Mesodermal cell (in vitro differentiated cells): ENCODE measurements around the gene FBXL16.

Source experiments
- H3K27ac ChIP-seq: 2 replicates; pipeline ENCODE4 v1.7.0; 2013; ENCODE audit warnings: mild to moderate bottlenecking, low read depth, low read length, moderate library complexity; ENCODE audit not compliant: severe bottlenecking
- H3K36me3 ChIP-seq: 2 replicates; pipeline ENCODE4 v1.7.1; 2013; ENCODE audit warnings: mild to moderate bottlenecking, low read length, moderate library complexity; ENCODE audit not compliant: control insufficient read depth, insufficient read depth
- H3K4me1 ChIP-seq: one replicate; pipeline ENCODE4 v1.7.1; 2013; ENCODE audit warnings: mild to moderate bottlenecking, low read length; ENCODE audit not compliant: insufficient read depth, control insufficient read depth, poor library complexity, severe bottlenecking
- H3K4me3 ChIP-seq: 2 replicates; pipeline ENCODE4 v1.7.0; 2013; ENCODE audit warnings: low read length, control low read depth, mild to moderate bottlenecking; ENCODE audit not compliant: insufficient read depth, poor library complexity, severe bottlenecking; ENCODE audit errors: extremely low read depth
- H3K9me3 ChIP-seq: 2 replicates; pipeline ENCODE4 v1.7.1; 2013; ENCODE audit warnings: mild to moderate bottlenecking, low read length, moderate library complexity; ENCODE audit not compliant: control insufficient read depth
- WGBS, 2 experiments: methylation state at CpG; one replicate each; pipeline ENCODE4 v1.1.5; 2013; ENCODE audit warnings: missing lambda C conversion rate in 2 of 2; ENCODE audit not compliant: insufficient coverage in 2 of 2; 5-methylcytosine and 5-hydroxymethylcytosine counted together

Gene FBXL16

DNA sequence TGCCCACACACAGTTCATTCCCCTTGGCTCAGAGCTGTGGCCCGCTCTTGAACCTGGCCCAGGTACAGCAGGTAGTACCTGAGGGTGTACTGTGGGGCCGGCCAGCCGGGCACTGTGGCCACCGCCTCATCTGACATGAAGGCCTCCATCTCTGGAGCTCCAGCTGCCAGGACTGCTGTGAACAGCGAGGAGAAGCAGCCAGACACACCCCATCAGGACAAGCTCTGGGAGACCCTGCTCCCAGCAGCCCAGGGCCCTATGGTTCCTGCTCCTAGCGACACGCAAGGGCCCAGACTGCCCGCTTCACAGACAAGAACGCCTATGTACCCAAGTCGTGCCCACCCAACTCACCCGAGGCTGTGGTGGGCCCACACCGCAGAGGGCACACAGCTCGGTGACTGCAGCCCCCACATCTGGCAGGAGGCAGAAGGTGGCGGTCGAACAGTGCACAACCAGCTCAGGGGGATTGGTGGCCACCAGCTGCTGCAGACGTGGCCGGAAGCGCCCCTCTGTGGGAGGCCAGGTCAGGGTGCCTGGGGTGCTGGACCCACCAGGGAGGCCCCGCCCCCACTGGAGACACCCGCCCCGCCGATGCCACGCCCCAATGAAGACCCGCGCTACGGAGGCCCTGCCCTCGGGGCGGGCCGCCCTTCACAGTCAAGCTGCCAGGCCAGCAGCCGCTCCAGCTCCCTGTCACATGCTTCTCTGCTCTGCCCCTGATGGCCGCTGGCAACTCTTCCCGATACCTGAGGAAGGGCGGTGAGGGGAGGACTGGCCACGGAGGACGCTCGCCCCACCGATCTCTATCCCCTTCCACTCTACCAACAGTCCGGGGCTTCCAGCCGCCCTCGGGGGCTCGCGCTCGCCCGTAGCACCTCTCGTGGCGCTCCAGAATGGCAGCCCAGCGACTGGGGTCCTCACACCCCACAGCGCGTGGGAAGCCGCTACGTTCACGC lies 26.5 kb downstream of the FBXL16 start:
- WGBS, 2 experiments = 36 to 84% methylated on average over 18 to 45 of the region's 52 CpGs
- H3K4me3 ChIP-seq = peak overlapping the region; percentile 34
- peak overlapping the region; percentile 59 for H3K27ac ChIP-seq

GRCh38 chr16:678209-678857 lies 27.3 kb downstream of the FBXL16 start:
- H3K4me1 ChIP-seq = peaks cover 23% of the 10 kb centered on the region
- 92 to 95% methylated on average over 17 to 18 of the region's 21 CpGs for WGBS, 2 experiments
- no peaks in the 10 kb centered on the region for H3K9me3 ChIP-seq
- no peak overlapping the region for H3K4me3 ChIP-seq
- peaks cover 29% of the 10 kb centered on the region for H3K36me3 ChIP-seq
- H3K27ac ChIP-seq = no peak overlapping the region

More for the DNA sequence above, 26.5 kb downstream of the FBXL16 start:
- peaks cover 23% of the 10 kb centered on the region for H3K36me3 ChIP-seq
- no peaks in the 10 kb centered on the region for H3K9me3 ChIP-seq
- H3K4me1 ChIP-seq = peaks cover 23% of the 10 kb centered on the region

GRCh38 chr16:677316-678190 lies 28.0 kb downstream of the FBXL16 start:
- H3K27ac ChIP-seq = no peak overlapping the region
- H3K4me3 ChIP-seq = no peak overlapping the region
- WGBS, 2 experiments = 91 to 94% methylated on average over 35 to 54 of the region's 57 CpGs
- peaks cover 23% of the 10 kb centered on the region for H3K4me1 ChIP-seq
- no peaks in the 10 kb centered on the region for H3K9me3 ChIP-seq
- H3K36me3 ChIP-seq = peaks cover 28% of the 10 kb centered on the region

- 93% methylated on average over 23 of the region's 23 CpGs for WGBS, 2 experiments
- no peak overlapping the region for H3K4me3 ChIP-seq
- peaks cover 21% of the 10 kb centered on the region for H3K4me1 ChIP-seq
- no peaks in the 10 kb centered on the region for H3K9me3 ChIP-seq
- no peak overlapping the region for H3K27ac ChIP-seq
- peaks cover 27% of the 10 kb centered on the region for H3K36me3 ChIP-seq
Measured at GRCh38 chr16:676913-677312, 28.7 kb downstream of the FBXL16 start.

- Histone ChIP-seq H3K36me3 (peaks cover 27% of the 10 kb centered on the region), H3K4me1 (peaks cover 18% of the 10 kb centered on the region), H3K27ac (no peak overlapping the region), H3K4me3 (no peak overlapping the region), H3K9me3 (no peaks in the 10 kb centered on the region)
- WGBS, 2 experiments = 97 to 98% methylated on average over 21 of the region's 21 CpGs
Measured at GRCh38 chr16:676565-676902, 29.1 kb downstream of the FBXL16 start.

GRCh38 chr16:675884-676564 lies 29.6 kb downstream of the FBXL16 start:
- 81 to 85% methylated on average over 16 to 18 of the region's 25 CpGs for WGBS, 2 experiments
- H3K27ac ChIP-seq = no peak overlapping the region
- peaks cover 30% of the 10 kb centered on the region for H3K36me3 ChIP-seq
- no peak overlapping the region for H3K4me3 ChIP-seq
- no peaks in the 10 kb centered on the region for H3K9me3 ChIP-seq
- H3K4me1 ChIP-seq = peaks cover 12% of the 10 kb centered on the region

- Histone ChIP-seq H3K36me3 (peaks cover 38% of the 10 kb centered on the region), H3K4me3 (peak within 1 kb of the TSS; percentile 22), H3K27ac (no peak within 1 kb of the TSS), H3K4me1 (peaks cover 10% of the 10 kb centered on the region), H3K9me3 (no peaks in the 10 kb centered on the region)
- WGBS, 2 experiments = 9 to 11% methylated on average over 41 to 64 of the region's 73 CpGs
Measured at GRCh38 chr16:674968-675883, 30.4 kb downstream of the FBXL16 start, which contains the start of gene RHBDL1. TSS of gene RHBDL1 (plus strand) at chr16:675671. CDS start at chr16:675791, 120 bp downstream.

DNA sequence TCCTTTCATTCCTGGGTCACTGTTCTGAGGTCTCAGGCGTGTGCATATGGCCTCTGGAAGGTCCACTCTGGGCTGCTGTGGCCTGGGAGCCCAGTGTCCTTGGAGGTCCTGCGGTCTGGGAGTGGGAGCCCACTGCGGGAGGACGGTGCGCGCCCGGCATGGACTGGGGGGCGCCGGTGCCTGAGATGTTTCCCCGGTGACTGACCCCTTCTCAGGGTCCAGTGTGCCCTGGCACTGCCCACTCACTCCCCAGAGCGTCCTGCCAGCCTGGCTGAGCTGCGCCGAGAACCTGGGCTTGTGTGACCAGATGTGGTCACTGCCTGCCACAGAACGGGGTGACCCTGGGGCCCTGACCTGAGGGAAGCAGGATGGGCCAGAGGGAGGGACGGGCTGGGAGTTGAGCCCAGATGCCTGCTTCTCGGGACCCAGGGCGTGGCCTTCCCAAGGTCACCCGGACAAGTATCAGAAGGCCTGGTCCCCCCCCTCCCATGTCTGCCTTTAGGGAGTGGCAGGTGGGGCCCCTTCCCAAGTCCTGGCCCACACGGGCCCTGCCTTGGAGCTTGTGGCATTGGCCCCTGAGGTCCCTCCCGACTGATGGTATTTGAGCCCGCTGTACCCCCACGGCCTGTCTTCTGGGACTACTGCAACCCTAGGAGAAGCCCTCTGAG lies 31.3 kb downstream of the FBXL16 start:
- no peak overlapping the region for H3K27ac ChIP-seq
- no peak overlapping the region for H3K4me3 ChIP-seq
- WGBS, 2 experiments = 93 to 95% methylated on average over 17 to 22 of the region's 22 CpGs
- H3K36me3 ChIP-seq = peaks cover 46% of the 10 kb centered on the region
- no peaks in the 10 kb centered on the region for H3K9me3 ChIP-seq
- H3K4me1 ChIP-seq = peaks cover 12% of the 10 kb centered on the region

GRCh38 chr16:673399-673991 lies 32.1 kb downstream of the FBXL16 start:
- Histone ChIP-seq H3K36me3 (peaks cover 49% of the 10 kb centered on the region), H3K4me1 (peaks cover 17% of the 10 kb centered on the region), H3K27ac (no peak overlapping the region), H3K4me3 (no peak overlapping the region), H3K9me3 (no peaks in the 10 kb centered on the region)
- 98 to 99% methylated on average over 12 to 18 of the region's 18 CpGs for WGBS, 2 experiments
